ENCODE results near the gene GAPVD1.
A peak's percentile ranks its signal among the peaks of the same experiment; 100 is the strongest.

Gene GAPVD1

DNA sequence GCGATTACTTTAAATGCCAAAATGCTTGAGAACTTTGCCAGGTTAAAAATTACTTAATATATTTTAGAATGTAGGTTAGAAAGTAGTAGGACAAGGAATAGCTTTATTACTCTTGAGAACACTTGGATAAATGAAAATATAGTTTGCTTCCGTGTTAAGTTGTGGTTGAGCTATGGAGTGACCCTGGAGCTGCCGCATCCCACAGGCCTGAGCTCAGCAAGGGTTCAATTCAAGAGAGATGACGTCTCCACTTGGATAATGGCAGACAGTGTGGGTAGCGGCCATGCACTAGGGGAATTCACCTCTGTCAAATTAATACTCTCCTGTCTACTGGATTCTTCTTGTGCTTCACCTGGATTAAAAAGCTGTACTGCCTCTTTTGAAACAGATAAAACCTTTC lies 105.0 kb downstream of the GAPVD1 start:
- no CpG with 5 or more reads among the region's 5 CpGs for WGBS (ENCODE audit: extremely low coverage, insufficient coverage, insufficient read length)
- H3K4me2 ChIP-seq (ENCODE audit: low read length) = no peak overlapping the region
- H3K9ac ChIP-seq (ENCODE audit: low read length) = no peak overlapping the region
- no peak for DNase-seq
- no peak overlapping the region for H2BK5ac ChIP-seq (ENCODE audit: low read depth, low read length, poor library complexity)
- H3K4me3 ChIP-seq (ENCODE audit: low read depth, low read length) = no peak overlapping the region
- no peak overlapping the region for H2BK12ac ChIP-seq (ENCODE audit: low read length)
- no peak overlapping the region for H2AFZ ChIP-seq (ENCODE audit: insufficient read depth, low read length, poor library complexity)
- no peaks in the 10 kb centered on the region for H3K9me3 ChIP-seq (ENCODE audit: insufficient read depth, low read depth, low read length)
- H3K4ac ChIP-seq (ENCODE audit: low read depth, low read length) = no peak overlapping the region
- no peaks in the 10 kb centered on the region for H3K79me2 ChIP-seq (ENCODE audit: control insufficient read depth, insufficient read depth, low read length, poor library complexity)
- H3K14ac ChIP-seq (ENCODE audit: low read length) = no peak overlapping the region
- H3K4me1 ChIP-seq (ENCODE audit: control insufficient read depth in 1 of 2, insufficient read depth in 2 of 2, low read length in 2 of 2) = no peaks in the 10 kb centered on the region
- H3K23ac ChIP-seq (ENCODE audit: low read length) = no peak overlapping the region
- H2BK120ac ChIP-seq (ENCODE audit: insufficient read depth, low read length, poor library complexity) = no peak overlapping the region
- H3K36me3 ChIP-seq (ENCODE audit: control insufficient read depth in 1 of 2, insufficient read depth in 2 of 2, low read length in 2 of 2) = peaks cover 9 to 20% of the 10 kb centered on the region in 2 experiments
- H3K18ac ChIP-seq (ENCODE audit: low read length) = no peak overlapping the region
- no peak overlapping the region for H4K91ac ChIP-seq (ENCODE audit: low read depth, low read length)
- H3K27me3 ChIP-seq (ENCODE audit: insufficient read depth, low read length) = no peaks in the 10 kb centered on the region
- H4K12ac ChIP-seq (ENCODE audit: low read depth, low read length) = no peak overlapping the region
- H3K27ac ChIP-seq (ENCODE audit: low read depth, low read length) = no peak overlapping the region
- H3K79me1 ChIP-seq (ENCODE audit: low read length) = no peaks in the 10 kb centered on the region
- H4K8ac ChIP-seq (ENCODE audit: low read depth, low read length) = no peak overlapping the region
- H2AK5ac ChIP-seq (ENCODE audit: low read length) = no peak overlapping the region

DNA sequence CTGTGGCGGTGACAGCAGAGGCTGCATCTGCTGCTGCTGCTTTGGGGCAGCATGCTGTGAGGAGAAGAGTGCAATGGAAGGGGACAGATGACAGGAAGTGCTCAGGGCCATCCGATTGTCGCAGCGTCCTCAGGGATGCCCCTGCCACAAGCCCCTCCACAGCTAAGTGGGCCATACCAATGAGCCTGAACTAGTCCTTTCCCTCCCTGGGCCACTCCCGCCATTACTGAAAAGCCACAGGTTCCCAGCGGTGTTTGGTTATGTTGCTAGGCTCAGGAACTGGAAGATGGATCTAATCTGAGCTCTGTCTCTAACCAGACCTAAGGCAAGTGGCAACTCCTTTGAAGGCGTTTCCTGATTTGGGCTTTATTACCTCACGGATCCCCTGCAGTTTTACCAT lies 109.2 kb downstream of the GAPVD1 start:
- Histone ChIP-seq H3K27ac (ENCODE audit: low read depth, low read length) (no peak overlapping the region), H3K4me3 (ENCODE audit: low read depth, low read length) (no peak overlapping the region), H4K8ac (ENCODE audit: low read depth, low read length) (no peak overlapping the region), H3K23ac (ENCODE audit: low read length) (no peak overlapping the region), H2BK120ac (ENCODE audit: insufficient read depth, low read length, poor library complexity) (no peak overlapping the region), H3K79me2 (ENCODE audit: control insufficient read depth, insufficient read depth, low read length, poor library complexity) (no peaks in the 10 kb centered on the region), H4K12ac (ENCODE audit: low read depth, low read length) (no peak overlapping the region), H2AFZ (ENCODE audit: insufficient read depth, low read length, poor library complexity) (no peak overlapping the region), H2BK5ac (ENCODE audit: low read depth, low read length, poor library complexity) (no peak overlapping the region), H3K79me1 (ENCODE audit: low read length) (no peaks in the 10 kb centered on the region), H3K9me3 (ENCODE audit: insufficient read depth, low read depth, low read length) (no peaks in the 10 kb centered on the region), H3K4me1 (ENCODE audit: control insufficient read depth in 1 of 2, insufficient read depth in 2 of 2, low read length in 2 of 2) (no peaks in the 10 kb centered on the region), H3K27me3 (ENCODE audit: insufficient read depth, low read length) (no peaks in the 10 kb centered on the region), H3K9ac (ENCODE audit: low read length) (no peak overlapping the region), H3K36me3 (ENCODE audit: control insufficient read depth in 1 of 2, insufficient read depth in 2 of 2, low read length in 2 of 2) (peaks cover 7 to 10% of the 10 kb centered on the region in 2 experiments), H2BK12ac (ENCODE audit: low read length) (no peak overlapping the region), H3K14ac (ENCODE audit: low read length) (no peak overlapping the region), H3K4ac (ENCODE audit: low read depth, low read length) (no peak overlapping the region), H4K91ac (ENCODE audit: low read depth, low read length) (no peak overlapping the region), H2AK5ac (ENCODE audit: low read length) (no peak overlapping the region), H3K18ac (ENCODE audit: low read length) (no peak overlapping the region), H3K4me2 (ENCODE audit: low read length) (no peak overlapping the region)
- DNase-seq = no peak
- no CpG with 5 or more reads among the region's 8 CpGs for WGBS (ENCODE audit: extremely low coverage, insufficient coverage, insufficient read length)

DNA sequence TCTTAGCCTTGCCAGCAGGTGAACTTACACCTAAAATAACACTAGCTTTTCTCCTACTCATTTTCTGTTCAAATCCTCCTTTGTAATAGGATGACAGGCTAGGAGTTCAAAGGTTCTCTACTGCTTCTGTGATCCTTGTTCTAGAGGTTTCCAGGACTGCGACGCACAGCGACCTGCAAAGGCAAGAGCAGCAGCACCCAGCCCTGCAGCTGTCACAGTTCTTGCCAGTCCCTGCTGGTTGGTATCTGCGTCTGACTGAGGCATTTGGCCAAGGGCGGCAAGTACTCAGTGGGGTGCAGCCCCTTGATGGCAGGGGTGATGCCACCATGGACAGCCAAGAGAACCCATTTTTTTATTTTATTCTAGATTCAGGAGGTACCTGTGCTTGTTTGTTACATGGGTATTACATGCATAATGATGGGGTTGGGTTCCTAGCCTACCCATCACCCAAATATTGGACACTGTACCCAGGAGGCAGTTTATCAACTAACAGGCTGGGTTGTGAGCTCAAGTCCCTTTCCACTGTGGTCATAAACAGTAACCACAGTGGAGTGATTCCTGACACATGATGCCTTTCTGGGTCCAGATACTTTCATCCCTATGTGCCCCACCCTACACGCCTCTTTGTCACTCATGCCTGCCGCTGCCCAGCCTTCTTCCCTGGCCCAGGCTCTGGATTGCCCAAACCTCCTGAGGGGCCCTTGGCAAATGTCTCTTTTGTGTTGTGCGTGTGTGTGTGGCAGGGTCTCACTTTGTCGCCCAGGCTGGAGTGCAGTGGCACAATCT lies 111.0 kb downstream of the GAPVD1 start:
- Histone ChIP-seq H3K79me1 (ENCODE audit: low read length) (no peaks in the 10 kb centered on the region), H2BK120ac (ENCODE audit: insufficient read depth, low read length, poor library complexity) (no peak overlapping the region), H3K79me2 (ENCODE audit: control insufficient read depth, insufficient read depth, low read length, poor library complexity) (no peaks in the 10 kb centered on the region), H4K8ac (ENCODE audit: low read depth, low read length) (no peak overlapping the region), H3K18ac (ENCODE audit: low read length) (no peak overlapping the region), H3K4me3 (ENCODE audit: low read depth, low read length) (no peak overlapping the region), H3K9ac (ENCODE audit: low read length) (no peak overlapping the region), H3K23ac (ENCODE audit: low read length) (no peak overlapping the region), H3K27ac (ENCODE audit: low read depth, low read length) (no peak overlapping the region), H2BK12ac (ENCODE audit: low read length) (no peak overlapping the region), H2BK5ac (ENCODE audit: low read depth, low read length, poor library complexity) (no peak overlapping the region), H3K4me1 (ENCODE audit: control insufficient read depth in 1 of 2, insufficient read depth in 2 of 2, low read length in 2 of 2) (no peaks in the 10 kb centered on the region), H4K12ac (ENCODE audit: low read depth, low read length) (no peak overlapping the region), H2AFZ (ENCODE audit: insufficient read depth, low read length, poor library complexity) (no peak overlapping the region), H3K4ac (ENCODE audit: low read depth, low read length) (no peak overlapping the region), H4K91ac (ENCODE audit: low read depth, low read length) (no peak overlapping the region), H3K14ac (ENCODE audit: low read length) (no peak overlapping the region), H3K27me3 (ENCODE audit: insufficient read depth, low read length) (no peaks in the 10 kb centered on the region), H3K4me2 (ENCODE audit: low read length) (no peak overlapping the region), H2AK5ac (ENCODE audit: low read length) (no peak overlapping the region), H3K9me3 (ENCODE audit: insufficient read depth, low read depth, low read length) (no peaks in the 10 kb centered on the region), H3K36me3 (ENCODE audit: control insufficient read depth in 1 of 2, insufficient read depth in 2 of 2, low read length in 2 of 2) (peaks cover 2 to 3% of the 10 kb centered on the region in 2 experiments)
- WGBS (ENCODE audit: extremely low coverage, insufficient coverage, insufficient read length) = no CpG with 5 or more reads among the region's 9 CpGs
- no peak for DNase-seq

DNA sequence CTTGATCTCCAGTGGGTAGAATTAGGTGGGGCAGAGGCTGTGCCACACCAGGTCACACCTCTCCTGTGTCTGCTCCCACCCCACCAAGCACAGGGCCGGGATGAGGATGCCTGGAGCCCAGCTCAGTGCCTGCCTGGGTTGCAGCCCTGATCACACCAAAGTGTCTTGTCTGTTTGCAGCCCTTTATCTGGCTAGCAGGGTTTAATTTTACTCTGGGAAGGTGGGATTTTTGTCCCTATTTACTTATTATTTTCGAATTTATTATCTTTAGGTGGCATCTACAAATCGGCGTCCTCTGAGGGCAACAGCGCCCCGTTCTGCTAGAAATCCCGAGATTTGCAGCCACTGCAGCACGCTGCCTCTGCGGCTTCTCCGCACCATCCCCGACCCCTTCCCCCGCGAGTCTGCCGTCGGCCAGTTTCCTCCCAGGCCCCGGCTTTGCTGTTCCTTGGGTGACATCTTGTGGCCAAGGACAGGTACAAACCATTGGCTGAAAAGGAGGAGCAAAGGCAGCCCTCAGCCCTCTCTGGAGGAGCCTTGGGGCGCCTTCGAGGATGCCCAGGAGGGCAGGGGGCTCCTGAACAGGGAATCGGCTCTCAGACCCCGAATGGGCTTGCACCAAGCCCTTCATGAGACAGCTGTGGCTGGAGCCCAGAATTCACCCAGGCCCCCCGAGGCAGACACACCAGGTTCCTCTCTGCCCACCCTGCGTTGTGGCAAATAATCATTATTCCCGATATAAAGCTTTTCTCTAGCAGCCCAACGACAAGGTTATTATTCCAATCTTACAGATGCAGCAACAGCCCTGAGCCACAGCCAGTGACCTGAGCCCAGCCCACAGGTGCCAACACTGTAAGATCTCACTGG lies 113.0 kb downstream of the GAPVD1 start:
- H3K4ac ChIP-seq (ENCODE audit: low read depth, low read length) = no peak overlapping the region
- H3K14ac ChIP-seq (ENCODE audit: low read length) = no peak overlapping the region
- no peak overlapping the region for H2BK12ac ChIP-seq (ENCODE audit: low read length)
- no peaks in the 10 kb centered on the region for H3K27me3 ChIP-seq (ENCODE audit: insufficient read depth, low read length)
- H3K36me3 ChIP-seq (ENCODE audit: control insufficient read depth in 1 of 2, insufficient read depth in 2 of 2, low read length in 2 of 2) = peaks cover 0 to 2% of the 10 kb centered on the region in 2 experiments
- no peak overlapping the region for H2BK5ac ChIP-seq (ENCODE audit: low read depth, low read length, poor library complexity)
- no peaks in the 10 kb centered on the region for H3K4me1 ChIP-seq (ENCODE audit: control insufficient read depth in 1 of 2, insufficient read depth in 2 of 2, low read length in 2 of 2)
- H2BK120ac ChIP-seq (ENCODE audit: insufficient read depth, low read length, poor library complexity) = no peak overlapping the region
- H3K79me1 ChIP-seq (ENCODE audit: low read length) = no peaks in the 10 kb centered on the region
- no peak overlapping the region for H4K12ac ChIP-seq (ENCODE audit: low read depth, low read length)
- peaks cover 1% of the 10 kb centered on the region for H3K9me3 ChIP-seq (ENCODE audit: insufficient read depth, low read depth, low read length)
- H3K23ac ChIP-seq (ENCODE audit: low read length) = no peak overlapping the region
- H3K4me3 ChIP-seq (ENCODE audit: low read depth, low read length) = no peak overlapping the region
- H2AK5ac ChIP-seq (ENCODE audit: low read length) = no peak overlapping the region
- no peak overlapping the region for H3K18ac ChIP-seq (ENCODE audit: low read length)
- WGBS (ENCODE audit: extremely low coverage, insufficient coverage, insufficient read length) = no CpG with 5 or more reads among the region's 24 CpGs
- H3K27ac ChIP-seq (ENCODE audit: low read depth, low read length) = no peak overlapping the region
- peak overlapping the region; percentile 51 for H3K4me2 ChIP-seq (ENCODE audit: low read length)
- H3K9ac ChIP-seq (ENCODE audit: low read length) = no peak overlapping the region
- H4K91ac ChIP-seq (ENCODE audit: low read depth, low read length) = no peak overlapping the region
- no peak overlapping the region for H4K8ac ChIP-seq (ENCODE audit: low read depth, low read length)
- no peaks in the 10 kb centered on the region for H3K79me2 ChIP-seq (ENCODE audit: control insufficient read depth, insufficient read depth, low read length, poor library complexity)
- DNase-seq = peak; percentile 28 to 76
- H2AFZ ChIP-seq (ENCODE audit: insufficient read depth, low read length, poor library complexity) = no peak overlapping the region
